HG02571 (cell line): ENCODE measurements around the gene CREBL2.
"Not testable (repeated sequence)": the region's sequence is repeated elsewhere in the genome, so short reads cannot be mapped to it uniquely, and the experiment has no call there.

Experiments used
- ATAC-seq: cut with Tn5 transposase; IDR thresholded peaks from one replicate; pipeline ENCODE4 v1.9.1; 2021; ENCODE audit warnings: mild to moderate bottlenecking, moderate library complexity; ENCODE audit not compliant: unreplicated experiment

Gene CREBL2

DNA sequence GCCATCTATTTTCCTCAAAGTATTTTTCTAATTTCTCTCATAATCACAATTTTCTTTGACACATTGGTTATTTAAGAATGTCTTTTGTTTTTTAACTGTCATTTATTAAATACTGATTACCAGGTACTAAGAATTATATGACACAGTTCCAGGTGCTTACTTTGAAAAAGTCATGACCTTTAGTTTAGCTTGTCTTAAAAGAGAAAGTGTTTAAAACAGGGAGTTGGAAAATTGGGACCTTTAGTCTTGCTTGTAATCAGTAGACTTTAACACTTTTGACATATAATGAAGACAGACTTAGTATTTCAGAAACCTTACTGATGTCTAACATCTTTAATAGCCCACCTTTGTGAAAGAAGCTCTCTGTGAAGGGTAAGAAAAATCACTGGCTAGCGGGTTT lies 19.2 kb downstream of the CREBL2 start:
- ATAC-seq: no peak

GRCh38 chr12:12635651-12636050 lies 24.0 kb downstream of the CREBL2 start:
- no peak for ATAC-seq

- no peak for ATAC-seq
Observed at GRCh38 chr12:12636641-12637040, 25.0 kb downstream of the CREBL2 start.

GRCh38 chr12:12639995-12640394 lies 28.3 kb downstream of the CREBL2 start:
- not testable (repeated sequence) for ATAC-seq

DNA sequence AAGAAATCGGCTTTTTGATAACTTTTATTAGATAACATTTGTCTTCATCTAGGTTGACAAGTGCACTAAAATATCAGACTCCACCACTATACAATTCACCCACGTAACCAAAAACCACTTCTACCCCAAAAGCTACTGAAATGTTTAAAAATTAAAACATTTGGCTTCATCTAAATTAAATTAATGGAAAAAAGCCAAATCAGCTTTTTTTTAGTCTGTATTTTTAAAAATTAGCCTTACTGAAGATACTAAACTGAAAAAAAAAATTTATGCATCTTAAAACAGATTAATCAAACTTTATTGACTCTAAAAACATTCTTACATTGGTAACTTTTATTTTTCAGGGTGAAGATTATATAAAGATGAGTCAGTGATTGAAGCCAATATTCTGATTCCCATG lies 30.0 kb downstream of the CREBL2 start:
- ATAC-seq: no peak

DNA sequence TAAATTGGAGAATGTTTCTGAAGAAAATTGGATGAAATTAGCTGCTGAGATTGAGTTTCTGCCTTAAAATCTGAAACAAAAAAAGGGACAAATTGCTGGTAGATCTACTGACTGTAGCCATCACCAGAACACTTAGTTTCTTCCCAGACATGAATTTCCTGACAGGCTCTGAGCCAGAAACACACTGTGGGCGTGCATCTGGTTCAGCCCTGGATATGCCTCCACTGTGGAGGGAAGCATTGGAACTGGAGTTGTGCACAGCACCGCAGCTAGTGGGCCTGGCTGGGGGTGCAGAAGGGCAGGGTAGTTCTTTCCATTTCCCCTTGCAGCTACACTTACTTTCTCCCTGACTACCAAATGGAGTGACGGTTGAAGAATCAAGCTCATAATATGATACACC lies 31.2 kb downstream of the CREBL2 start:
- ATAC-seq: no peak

DNA sequence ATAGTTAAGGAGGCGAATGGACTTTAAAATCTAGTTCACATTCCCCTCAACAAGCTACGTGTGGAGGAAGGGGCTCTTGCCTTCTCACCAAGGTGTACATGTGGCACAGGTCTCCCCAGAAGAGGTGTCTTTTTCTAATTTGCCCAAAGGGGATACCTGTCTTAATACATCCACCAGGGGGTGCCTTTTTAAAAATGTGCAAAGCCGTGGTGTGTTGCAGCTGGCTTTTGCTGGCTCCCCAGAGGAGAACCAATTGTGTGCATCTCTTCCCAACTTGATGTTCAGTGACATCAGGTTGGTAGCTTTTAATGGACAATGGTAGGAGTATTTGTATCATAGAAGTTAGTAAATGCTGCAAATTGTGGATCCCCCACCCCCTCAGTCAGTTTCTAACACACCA lies 33.8 kb downstream of the CREBL2 start:
- ATAC-seq: no peak

GRCh38 chr12:12645968-12646367 lies 34.3 kb downstream of the CREBL2 start:
- ATAC-seq: peak; percentile 70

- no peak for ATAC-seq
Observed at GRCh38 chr12:12646483-12647072, 34.9 kb downstream of the CREBL2 start.

GRCh38 chr12:12648284-12648683 lies 36.6 kb downstream of the CREBL2 start:
- ATAC-seq: no peak

- no peak for ATAC-seq
Observed at GRCh38 chr12:12648951-12649650, 37.4 kb downstream of the CREBL2 start.

GRCh38 chr12:12651752-12652151 lies 40.1 kb downstream of the CREBL2 start:
- ATAC-seq: no peak

- not testable (repeated sequence) for ATAC-seq
Observed at GRCh38 chr12:12652704-12653103, 41.0 kb downstream of the CREBL2 start.

DNA sequence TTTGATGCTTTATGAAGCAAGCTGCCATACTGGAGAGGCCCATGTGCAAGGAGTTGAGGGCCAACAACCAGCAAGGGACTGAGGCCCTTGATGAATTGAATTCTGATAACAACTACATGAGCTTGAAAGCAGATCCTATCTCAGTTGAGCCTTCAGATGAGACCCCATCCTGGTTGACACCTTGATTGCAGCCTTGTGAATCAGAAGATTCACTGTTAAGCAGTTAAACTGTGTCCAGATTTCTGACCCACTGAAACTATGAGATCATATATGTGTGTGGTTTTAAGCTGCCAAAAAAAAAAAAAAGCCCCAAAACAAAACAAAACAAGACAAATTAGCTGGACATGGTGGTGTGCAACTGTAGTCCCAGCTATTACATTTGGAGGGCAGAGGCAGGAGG lies 42.2 kb downstream of the CREBL2 start:
- ATAC-seq: no peak

GRCh38 chr12:12654691-12655460 lies 43.2 kb downstream of the CREBL2 start:
- no peak for ATAC-seq

DNA sequence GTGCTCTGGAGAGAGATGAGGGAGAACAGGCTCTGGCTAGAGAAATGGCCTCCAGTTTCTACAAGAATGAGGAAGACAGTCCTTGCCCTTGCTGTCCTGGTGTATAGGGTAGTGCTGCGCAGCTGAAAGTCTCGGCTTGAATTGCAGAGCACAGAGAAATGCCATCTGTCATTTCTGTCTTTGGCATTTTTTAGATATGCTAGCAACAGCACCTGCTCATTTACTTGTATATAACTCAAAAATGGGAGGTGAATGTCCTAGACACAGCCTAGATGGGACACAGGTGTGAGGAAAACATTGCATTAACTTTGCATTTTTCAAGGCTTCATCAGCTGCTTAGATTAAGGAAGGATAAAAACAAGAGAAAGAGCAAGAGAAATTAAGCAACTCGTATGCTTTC lies 48.5 kb downstream of the CREBL2 start:
- ATAC-seq: no peak

DNA sequence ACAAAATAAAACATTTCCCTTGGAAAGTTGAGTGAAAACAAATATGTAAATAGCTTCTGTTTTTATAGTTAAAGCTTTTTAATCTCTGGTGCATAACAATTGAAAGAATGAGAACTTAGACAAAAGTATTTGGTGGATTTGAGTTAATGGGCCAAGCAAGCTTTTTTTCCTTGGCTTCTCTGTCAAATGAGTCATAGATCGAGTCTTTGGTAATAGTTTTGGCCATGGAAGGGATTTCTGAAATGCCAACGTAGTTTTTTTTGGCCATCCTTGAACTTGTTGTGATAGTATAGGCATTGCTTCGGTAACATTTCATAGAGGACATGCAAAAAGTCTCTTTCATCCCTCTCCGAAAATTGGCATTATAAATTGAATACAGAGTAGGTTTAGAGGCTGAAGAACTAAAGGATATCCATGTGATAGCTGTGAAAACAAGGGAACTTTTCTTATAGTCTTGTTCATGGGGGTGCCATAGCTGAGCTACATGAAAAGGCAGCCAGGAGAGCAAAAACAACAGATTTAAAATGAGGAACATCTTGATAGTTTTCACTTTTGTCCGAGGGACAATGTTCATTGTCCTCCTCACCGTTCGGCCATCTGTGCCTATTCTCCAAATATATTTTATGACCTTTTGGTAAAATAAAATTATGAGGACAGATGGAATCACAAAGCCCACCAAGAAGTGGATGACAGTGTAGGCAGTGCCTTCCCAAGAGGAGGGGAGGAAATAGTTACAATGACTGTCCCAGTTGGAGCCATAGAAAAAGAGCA lies 49.6 kb downstream of the CREBL2 start:
- no peak for ATAC-seq

DNA sequence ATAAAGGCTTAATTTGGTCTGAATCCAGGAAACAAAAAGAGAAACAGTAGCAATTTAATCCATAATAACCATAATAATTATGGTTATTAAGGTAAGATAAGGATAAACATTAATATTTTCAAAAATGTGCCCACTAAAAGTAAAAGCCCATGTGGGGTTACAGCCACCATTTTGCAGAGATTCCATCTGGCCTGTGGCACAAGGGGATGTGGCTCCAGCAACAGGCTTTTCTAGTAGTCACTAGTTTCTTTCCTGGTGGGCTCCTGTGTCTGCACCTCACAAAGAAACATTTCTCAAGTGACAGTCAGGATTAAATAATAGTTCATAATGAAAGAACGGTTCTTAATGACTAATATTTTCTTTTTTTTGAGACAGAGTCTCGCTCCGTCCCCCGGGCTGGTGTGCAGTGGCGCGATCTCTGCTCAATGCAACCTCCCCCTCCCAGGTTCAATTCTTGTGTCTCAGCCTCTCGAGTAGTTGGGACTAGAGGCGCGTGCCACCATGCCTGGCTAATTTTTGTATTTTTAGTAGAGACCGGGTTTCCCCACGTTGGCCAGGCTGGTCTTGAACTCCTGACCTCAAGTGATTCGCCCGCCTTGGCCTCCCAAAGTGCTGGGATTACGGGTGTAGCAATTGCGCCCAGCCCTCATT lies 52.1 kb downstream of the CREBL2 start:
- ATAC-seq: no peak

DNA sequence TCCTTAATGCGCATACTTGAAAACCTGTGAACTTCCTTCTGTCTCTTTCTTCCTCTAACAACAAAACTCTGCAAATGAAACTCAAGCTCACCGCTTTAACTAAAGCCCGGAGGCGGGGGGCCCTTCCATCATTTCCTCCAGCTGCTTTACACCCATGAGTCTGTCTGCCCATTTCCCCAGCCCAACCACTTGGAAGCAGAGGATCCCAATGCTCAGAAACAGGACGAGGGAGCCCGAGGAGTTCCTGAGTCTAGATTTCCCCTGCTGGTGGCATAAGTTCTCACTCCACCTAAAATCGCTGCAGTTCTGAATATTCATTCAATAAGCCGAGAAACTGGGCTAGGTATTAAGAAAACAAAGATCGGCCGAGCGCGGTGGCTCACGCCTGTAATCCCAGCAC lies 53.5 kb downstream of the CREBL2 start:
- ATAC-seq: no peak

GRCh38 chr12:12668005-12668404 lies 56.3 kb downstream of the CREBL2 start:
- ATAC-seq: no peak

DNA sequence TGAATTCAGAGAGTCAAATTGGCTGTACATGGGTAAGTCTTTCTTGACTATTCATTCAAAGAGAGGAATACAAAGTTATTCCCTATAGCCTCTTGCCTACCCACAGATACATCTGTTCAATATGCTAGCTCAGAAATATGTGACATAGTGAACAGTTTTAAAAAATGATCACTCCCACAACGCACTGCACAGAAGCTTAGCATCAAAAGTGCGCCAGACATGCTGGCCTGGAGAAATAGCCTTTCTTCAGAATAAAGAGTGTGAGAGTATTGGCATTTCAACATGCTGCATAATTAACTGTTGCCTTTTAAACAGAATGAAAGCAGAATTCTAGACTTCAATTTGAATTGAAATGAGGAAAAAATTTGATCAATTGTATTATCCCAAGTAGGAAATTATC lies 57.3 kb downstream of the CREBL2 start:
- no peak for ATAC-seq
